ENCODE results near the gene RPLP2. TPM values are rescaled to one million over a fixed set of nuclear protein-coding genes. Genes with fewer than 3 reads are reported as not detected.

Gene RPLP2
- total and polyA plus RNA-seq, 8 donors = 360 to 5,956 (median 985) TPM

DNA sequence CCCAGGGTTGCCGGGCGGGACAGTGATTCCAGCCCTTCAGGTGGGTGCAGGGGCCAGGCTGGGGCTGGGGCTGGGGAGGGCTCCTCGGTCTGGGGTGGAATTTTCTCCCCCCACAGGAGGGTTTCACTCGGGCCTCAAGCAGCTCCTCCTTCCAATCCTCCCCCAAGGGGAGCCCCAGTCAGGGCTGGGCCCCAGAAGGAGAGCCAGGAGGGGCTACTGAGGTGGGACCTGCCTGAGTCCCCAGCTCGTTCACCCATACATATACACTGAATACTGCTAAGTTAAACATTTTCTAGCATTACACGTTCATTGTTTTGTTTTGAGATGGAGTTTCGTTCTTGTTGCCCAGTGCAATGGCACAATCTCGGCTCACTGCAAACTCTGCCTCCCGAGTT, 16.5 kb downstream of the RPLP2 start:
- H3K36me3 ChIP-seq = peaks cover 32 to 44% (median 43%) of the 10 kb centered on the region in 4 donors
- peak overlapping the region in 3 of 4 donors; percentile 46 to 56 (median 54) for H3K4me3 ChIP-seq
- WGBS, 5 donors = 28 to 57% (median 40%) methylated on average over 7 to 9 of the region's 9 CpGs
- no peaks in the 10 kb centered on the region for H3K9me3 ChIP-seq
- no peak for DNase-seq
- peaks cover 0 to 75% (median 36%) of the 10 kb centered on the region in 3 donors for H3K27me3 ChIP-seq
- intact Hi-C loops (cut with DNase I; ENCODE audit: low total_unique reads) = no loop called here
- TF ChIP-seq POLR2A (IDR thresholded peaks at IDR 0.05) (no peak), POLR2AphosphoS5 (IDR thresholded peaks at IDR 0.05) (no peak), EP300 (IDR thresholded peaks at IDR 0.05) (no peak)
- TF ChIP-seq, protein P1, sequence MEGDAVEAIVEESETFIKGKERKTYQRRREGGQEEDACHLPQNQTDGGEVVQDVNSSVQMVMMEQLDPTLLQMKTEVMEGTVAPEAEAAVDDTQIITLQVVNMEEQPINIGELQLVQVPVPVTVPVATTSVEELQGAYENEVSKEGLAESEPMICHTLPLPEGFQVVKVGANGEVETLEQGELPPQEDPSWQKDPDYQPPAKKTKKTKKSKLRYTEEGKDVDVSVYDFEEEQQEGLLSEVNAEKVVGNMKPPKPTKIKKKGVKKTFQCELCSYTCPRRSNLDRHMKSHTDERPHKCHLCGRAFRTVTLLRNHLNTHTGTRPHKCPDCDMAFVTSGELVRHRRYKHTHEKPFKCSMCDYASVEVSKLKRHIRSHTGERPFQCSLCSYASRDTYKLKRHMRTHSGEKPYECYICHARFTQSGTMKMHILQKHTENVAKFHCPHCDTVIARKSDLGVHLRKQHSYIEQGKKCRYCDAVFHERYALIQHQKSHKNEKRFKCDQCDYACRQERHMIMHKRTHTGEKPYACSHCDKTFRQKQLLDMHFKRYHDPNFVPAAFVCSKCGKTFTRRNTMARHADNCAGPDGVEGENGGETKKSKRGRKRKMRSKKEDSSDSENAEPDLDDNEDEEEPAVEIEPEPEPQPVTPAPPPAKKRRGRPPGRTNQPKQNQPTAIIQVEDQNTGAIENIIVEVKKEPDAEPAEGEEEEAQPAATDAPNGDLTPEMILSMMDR (IDR thresholded peaks at IDR 0.05) = no peak
- peaks cover 86 to 100% (median 97%) of the 10 kb centered on the region in 4 donors for H3K4me1 ChIP-seq
- peak overlapping the region; percentile 89 to 96 (median 94) for H3K27ac ChIP-seq

DNA sequence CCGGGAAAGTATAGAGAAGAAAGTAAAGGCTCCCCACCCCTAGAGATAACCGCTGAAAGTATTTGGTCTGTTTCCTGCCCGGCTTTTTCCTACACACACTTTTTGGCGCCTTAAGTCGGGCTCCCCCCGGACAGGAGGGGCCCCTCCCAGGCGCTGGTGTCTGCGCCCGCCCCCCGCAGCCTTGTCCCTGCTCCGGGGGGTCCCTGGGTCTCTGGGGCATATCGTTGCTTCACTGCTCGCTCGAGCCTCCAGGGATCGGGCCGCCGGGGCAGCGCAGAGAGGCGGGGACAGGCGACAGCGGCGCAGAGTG, 17.0 kb downstream of the RPLP2 start:
- H3K36me3 ChIP-seq = peaks cover 32 to 40% (median 39%) of the 10 kb centered on the region in 4 donors
- H3K4me1 ChIP-seq = peaks cover 83 to 100% (median 97%) of the 10 kb centered on the region in 4 donors
- H3K9me3 ChIP-seq = no peaks in the 10 kb centered on the region
- TF ChIP-seq, protein P1 (IDR thresholded peaks at IDR 0.05) = no peak
- intact Hi-C loops (cut with DNase I; ENCODE audit: low total_unique reads) = no loop called here
- DNase-seq = no peak
- peak overlapping the region; percentile 89 to 96 (median 94) for H3K27ac ChIP-seq
- H3K4me3 ChIP-seq = peak overlapping the region; percentile 46 to 56 (median 50)
- 0 to 5% (median 2%) methylated on average over 12 to 22 of the region's 22 CpGs for WGBS, 5 donors
- peaks cover 0 to 80% (median 40%) of the 10 kb centered on the region in 3 donors for H3K27me3 ChIP-seq

DNA sequence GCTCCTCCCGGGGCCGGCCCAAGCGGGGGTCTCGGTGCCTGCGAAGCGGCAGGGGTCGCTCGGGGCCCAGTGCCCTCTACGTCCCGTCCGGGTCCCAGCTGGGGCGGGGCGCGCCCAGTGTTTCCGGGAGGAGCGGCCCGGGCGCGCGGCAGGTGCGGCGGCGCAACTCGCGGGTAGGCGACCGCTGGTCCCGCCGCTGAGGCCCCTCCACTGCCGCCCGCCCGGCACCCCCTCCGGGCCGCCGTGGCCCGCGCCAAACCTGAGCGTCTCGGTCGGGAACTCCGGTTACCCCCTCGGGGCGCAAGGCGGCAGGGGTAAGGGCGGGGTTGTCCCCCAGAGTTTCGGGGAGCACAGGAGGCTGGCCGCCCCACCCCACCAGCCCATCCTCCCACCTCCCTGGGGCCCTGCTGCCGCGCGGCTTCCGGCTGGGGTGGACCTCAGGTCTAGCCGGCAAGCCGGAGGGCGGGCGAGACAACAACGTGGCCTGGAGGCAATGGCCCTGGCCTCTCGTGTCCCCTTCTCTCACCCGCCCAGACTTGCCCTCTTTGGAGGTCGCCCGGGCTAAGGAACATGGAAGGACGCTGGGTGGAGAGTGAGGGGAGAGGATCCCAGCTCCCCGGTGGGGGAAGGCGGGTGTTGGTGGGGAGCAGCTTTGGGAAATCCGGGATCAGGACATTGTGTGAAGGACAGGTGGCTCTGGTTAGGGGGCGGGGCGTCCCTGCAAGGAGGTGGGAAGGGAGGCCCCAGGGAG, 17.6 kb downstream of the RPLP2 start:
- intact Hi-C loops (cut with DNase I; ENCODE audit: low total_unique reads) = no loop called here
- Histone ChIP-seq H3K4me1 (peaks cover 80 to 100% (median 97%) of the 10 kb centered on the region in 4 donors), H3K4me3 (peak overlapping the region; percentile 46 to 56 (median 50)), H3K36me3 (peaks cover 29 to 35% (median 34%) of the 10 kb centered on the region in 4 donors), H3K27ac (peak overlapping the region; percentile 89 to 96 (median 94)), H3K9me3 (no peaks in the 10 kb centered on the region), H3K27me3 (peaks cover 0 to 86% (median 40%) of the 10 kb centered on the region in 3 donors)
- WGBS, 5 donors = 1 to 8% (median 2%) methylated on average over 18 to 66 of the region's 66 CpGs
- peak; percentile 84 to 89 for DNase-seq
- TF ChIP-seq POLR2A (IDR thresholded peaks at IDR 0.05) (peak in 1 of 4 donors; percentile 36), POLR2AphosphoS5 (IDR thresholded peaks at IDR 0.05) (peak in 2 of 3 donors; percentile 39 to 46)
- TF ChIP-seq, protein P1 (IDR thresholded peaks at IDR 0.05) = no peak

DNA sequence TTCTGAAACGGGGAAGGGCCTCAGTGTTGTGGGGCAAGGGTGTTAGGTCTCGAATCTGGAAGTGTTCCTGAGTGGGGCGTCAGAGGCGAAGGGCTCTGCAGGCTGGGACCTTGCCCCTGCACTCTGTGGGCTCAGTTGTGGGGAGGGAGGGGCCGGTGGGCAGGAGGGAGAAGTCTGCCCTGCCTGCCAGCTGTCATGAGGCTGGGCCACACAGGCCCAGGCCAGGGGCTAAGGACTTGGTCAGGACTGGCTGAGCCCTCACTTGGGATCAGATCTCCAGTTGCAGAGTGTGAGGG, 18.1 kb downstream of the RPLP2 start, which contains the start of gene CRACR2B:
CRACR2B (plus strand) TSS at position 23 of the 296 bp plus-strand sequence. CDS start 689 bp downstream, outside the sequence.
- intact Hi-C loops (cut with DNase I; ENCODE audit: low total_unique reads) = no loop called here
- Histone ChIP-seq H3K9me3 (no peaks in the 10 kb centered on the region), H3K4me3 (peak within 1 kb of the TSS; percentile 46 to 56 (median 50)), H3K27me3 (peaks cover 0 to 90% (median 40%) of the 10 kb centered on the region in 3 donors), H3K27ac (peak within 1 kb of the TSS; percentile 89 to 96 (median 94)), H3K36me3 (peaks cover 24 to 30% (median 29%) of the 10 kb centered on the region in 4 donors), H3K4me1 (peaks cover 79 to 99% (median 96%) of the 10 kb centered on the region in 4 donors)
- no peak for DNase-seq
- TF ChIP-seq EP300 (IDR thresholded peaks at IDR 0.05) (no peak), POLR2A (IDR thresholded peaks at IDR 0.05) (no peak), POLR2AphosphoS5 (IDR thresholded peaks at IDR 0.05) (no peak)
- TF ChIP-seq, protein P1 (IDR thresholded peaks at IDR 0.05) = no peak
- 6 to 36% (median 29%) methylated on average over 2 to 5 of the region's 5 CpGs for WGBS, 5 donors
